Measurements from ENCODE around the gene CALHM1.

The CALHM1 gene

DNA sequence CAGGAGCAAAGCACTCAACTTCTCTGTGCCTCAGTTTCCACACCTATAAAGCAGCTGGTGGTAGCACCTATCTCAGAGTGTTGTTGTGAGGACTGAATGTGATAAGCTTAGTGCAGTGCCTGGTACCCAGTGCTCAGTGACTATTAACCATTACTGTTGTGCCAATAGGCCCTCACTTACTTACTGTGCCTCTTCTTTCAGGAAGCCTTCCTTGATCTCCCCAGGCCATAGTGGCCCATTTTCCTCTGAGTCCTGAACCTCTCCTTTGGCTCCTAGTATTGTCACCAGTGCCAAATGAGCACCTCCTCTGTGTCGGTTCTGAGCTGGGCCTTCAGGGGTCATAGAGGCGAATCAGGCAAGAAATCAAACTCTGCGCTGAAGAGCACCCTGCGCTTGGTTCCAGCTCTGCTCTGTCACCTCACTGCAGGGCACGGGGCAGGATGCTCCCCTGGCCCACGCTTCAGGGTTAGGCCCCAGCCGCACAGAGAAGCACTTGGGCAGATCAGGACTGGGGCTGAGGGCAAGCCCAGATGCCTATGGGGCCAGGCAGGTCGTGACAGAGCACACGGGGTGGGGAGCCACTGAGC is 2.5 kb downstream of the CALHM1 start:
- no peak for DNase-seq (ENCODE audit: extremely low read depth in 1 of 2, low read depth in 1 of 2)

DNA sequence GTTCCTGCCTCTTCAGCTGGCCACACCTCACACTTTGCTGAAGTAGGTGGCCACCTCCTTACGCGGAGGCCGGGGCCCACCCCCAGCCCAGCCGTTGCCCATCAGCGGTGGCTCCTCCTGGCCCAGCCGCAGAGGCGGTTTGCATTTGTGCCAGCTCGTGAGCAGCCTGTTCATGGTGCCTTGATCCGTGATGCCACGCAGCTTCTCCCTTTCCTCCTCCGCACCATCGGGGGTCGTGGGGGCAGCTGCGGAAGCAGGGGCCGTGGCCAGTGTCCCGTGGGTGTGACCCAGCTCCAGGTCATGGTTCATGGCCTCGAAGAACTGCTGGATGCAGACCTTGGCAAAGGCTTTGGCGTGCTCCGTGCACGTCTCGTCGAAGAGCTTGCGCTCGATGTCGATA is 3.5 kb downstream of the CALHM1 start:
- DNase-seq (ENCODE audit: extremely low read depth in 1 of 2, low read depth in 1 of 2) = no peak

DNA sequence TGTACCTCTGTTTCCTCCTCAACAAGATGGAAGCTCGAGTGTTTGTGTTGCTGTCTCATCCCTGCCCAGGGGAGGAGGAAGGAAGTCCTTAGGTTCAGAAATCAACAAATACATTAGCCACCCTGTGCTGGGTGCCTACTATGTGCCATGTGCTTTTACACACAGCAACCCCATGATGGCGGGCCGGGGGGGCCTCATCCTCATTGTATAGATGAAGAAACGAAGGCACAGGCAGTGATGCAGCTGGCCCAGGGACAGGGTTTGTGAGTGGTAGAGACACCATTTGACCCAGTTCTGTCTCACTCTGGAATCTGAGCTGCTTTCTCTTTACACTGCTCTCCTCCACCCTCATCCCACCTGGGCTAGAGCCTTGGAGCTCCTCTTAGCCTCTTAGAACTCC is 4.7 kb downstream of the CALHM1 start:
- DNase-seq (ENCODE audit: extremely low read depth in 1 of 2, low read depth in 1 of 2) = no peak

- no peak for DNase-seq (ENCODE audit: extremely low read depth in 1 of 2, low read depth in 1 of 2)
Observed at GRCh38 chr10:103452506-103453230, 6.0 kb downstream of the CALHM1 start.

DNA sequence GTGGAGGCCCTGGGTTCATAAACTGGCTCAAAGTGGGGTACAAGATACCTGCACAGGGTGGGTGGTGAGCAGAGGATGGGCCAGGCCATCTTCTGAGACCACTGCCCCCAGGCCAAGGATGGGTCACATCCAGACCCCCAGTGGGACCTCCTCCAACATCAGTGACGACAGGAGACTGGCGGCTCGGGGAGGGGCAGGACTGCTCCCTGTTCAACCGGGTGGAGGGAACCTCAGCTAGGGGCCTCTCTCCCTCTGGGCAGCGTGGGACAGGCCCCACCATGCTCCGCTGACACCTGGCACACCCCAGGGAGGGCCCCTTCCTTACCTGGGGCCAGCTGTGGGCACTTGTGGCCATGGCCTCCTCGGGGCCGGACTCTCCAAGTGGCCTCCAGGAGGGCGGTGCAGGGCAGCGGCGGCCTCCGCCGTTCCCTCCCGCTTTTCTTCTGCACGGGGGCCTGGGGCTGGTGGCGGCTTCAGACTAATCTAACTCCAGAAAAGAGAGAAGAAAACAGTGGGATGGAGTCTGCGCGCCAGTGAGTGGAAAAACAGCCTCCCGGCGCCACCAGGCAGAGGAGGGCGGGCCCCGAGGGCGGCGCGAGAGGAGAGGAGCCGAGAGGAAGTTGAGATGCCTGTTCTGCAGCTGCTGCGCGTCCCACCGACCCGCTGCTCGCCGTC is 6.7 kb downstream of the CALHM1 start, which contains the start of gene CALHM2:
CALHM2 (minus strand) TSS at position 540 of the 675 bp plus-strand sequence. CDS start 2,429 bp downstream, outside the sequence.
- peak in 1 of 2 donors; percentile 45 for DNase-seq (ENCODE audit: extremely low read depth in 1 of 2, low read depth in 1 of 2)

DNA sequence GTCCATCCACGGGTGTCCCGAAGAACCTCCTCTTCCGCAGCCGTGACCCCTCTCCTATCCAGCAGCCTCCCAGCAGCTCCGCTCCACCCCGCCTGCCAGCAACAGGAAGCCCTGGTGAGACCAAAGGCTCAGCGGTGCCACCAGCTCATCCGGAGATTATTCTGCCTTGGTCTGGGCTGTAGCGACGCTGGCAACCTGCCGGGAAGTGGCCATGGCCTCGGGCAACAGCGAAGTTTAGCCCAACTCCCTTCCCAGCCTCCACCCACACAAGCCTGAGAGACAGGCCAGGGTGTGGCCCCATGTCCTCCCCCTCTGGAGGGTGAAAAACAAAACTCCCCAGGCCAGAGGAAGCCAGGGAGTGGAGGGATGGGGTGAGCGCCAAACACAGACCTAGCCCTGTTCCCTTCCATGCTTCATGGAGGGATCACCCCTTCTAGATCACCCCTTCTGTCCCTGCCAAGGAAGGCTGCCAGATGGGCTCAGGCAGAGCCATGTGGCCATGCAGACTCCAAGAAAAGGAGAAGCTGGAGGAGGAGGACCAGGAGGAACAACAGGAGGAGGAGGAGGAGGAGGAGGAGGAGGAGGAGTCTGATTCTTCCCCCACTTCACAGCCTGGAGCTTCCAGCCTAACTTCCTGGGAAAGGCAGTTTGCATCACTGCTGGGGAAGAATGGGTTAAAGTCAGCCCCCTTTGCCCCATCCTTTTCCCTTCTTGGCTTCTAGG is 7.4 kb downstream of the CALHM1 start:
- DNase-seq (ENCODE audit: extremely low read depth in 1 of 2, low read depth in 1 of 2) = no peak

DNA sequence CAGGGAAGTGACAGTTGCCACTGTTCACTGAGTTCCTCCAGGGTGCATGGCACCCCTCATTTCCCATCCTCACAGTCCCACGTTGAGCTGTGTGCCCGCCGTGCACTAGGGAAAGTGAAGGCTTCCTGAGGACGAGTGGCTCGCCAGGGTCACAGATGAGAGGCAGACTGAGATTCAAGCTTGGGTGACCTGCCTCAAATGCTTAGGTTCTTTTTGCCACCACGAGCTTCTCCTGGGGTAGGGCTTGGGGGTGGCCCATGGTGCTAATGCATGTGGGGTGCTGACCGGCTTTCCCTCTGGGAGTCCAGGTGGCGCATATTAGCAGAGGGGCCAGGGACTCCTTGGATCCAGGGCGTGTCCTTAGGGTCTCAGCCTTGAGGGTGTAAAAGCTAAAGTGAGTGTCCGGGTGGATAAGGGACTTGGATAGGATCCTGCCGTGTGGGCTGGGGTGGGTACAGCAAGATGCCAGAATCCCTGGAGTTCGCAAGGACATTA is 8.5 kb downstream of the CALHM1 start:
- DNase-seq (ENCODE audit: extremely low read depth in 1 of 2, low read depth in 1 of 2) = no peak

- DNase-seq (ENCODE audit: extremely low read depth in 1 of 2, low read depth in 1 of 2) = no peak
Observed at GRCh38 chr10:103449208-103450144, 9.2 kb downstream of the CALHM1 start.

GRCh38 chr10:103448746-103449145 is 10.0 kb downstream of the CALHM1 start:
- no peak for DNase-seq (ENCODE audit: extremely low read depth in 1 of 2, low read depth in 1 of 2)

DNA sequence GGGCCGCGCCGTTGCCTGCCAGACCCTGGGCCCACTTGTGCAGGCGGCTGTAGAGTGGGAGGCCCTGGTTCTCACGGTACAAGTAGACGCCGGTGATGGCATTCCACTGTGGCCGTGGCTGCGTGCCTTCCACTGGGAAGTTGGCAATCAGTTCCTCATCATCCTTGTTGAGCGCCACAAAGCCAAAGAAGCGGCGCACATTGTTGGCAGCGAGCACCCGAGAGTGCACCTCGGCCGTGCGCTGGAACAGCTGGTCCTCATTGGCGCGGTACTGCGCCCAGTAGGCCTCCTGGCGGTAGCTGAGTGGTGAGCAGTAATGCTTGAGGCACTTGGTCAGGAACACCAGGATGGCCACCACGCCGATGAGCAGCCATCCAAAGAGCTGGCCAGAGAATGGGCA is 11.5 kb downstream of the CALHM1 start:
- no peak for DNase-seq (ENCODE audit: extremely low read depth in 1 of 2, low read depth in 1 of 2)

DNA sequence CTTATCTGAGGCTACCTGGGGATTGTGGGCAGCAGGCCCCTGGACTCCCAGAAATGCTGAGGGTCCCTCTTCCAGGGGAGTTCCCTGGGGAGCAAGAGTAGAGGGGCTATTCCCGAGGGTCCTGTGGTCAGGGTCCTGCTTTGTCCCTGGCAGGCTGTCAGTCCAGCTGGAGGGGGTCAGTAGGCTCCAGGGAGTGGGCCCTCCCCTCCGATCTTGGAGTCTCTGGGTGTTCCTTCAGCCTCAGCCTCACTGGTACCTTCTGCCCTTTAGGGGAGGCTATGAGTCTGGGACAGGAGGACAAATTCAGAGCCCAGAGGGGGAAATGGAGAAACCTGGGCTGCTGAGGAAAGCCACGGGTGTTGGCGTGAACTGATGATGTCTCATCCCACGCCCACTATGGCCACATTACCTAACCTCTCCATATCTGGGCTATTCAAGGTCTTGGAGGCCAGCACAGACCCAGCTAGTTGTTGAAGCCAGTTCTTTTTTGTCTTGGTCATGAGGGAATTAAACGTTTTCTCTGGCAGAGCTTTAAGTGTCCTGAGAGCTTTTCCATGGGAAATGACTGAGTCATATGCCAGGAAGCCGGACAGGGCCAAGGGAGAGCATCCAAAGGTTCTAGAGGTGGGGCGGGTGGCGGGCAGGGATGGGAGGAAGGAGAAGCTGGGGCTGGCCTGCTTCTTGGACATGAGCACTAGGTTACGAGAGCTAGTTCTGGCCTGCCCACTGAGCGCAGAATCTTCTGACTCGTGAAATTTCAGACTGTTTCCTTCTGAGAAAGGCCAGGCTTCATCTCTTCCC is 12.7 kb downstream of the CALHM1 start:
- no peak for DNase-seq (ENCODE audit: extremely low read depth in 1 of 2, low read depth in 1 of 2)

GRCh38 chr10:103445366-103445765 is 13.3 kb downstream of the CALHM1 start:
- DNase-seq (ENCODE audit: extremely low read depth in 1 of 2, low read depth in 1 of 2) = no peak

DNA sequence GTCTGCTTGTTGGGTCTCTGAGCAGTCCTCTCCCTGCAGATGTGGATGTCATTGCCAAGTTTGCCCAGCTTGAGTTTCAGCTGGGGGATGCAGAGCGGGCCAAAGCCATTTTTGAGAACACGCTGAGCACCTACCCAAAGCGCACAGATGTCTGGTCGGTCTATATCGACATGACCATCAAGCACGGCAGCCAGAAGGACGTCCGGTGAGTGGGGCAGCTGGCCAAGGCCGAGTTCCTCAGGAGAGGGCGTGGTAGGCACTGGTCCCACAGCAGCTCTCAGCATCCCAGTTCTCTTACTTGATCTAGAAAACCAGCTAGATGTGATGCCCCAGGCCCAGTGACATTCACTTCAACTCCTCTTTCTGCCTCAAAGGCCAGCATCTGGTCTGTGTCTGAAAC is 14.2 kb downstream of the CALHM1 start:
- no peak for DNase-seq (ENCODE audit: extremely low read depth in 1 of 2, low read depth in 1 of 2)

DNA sequence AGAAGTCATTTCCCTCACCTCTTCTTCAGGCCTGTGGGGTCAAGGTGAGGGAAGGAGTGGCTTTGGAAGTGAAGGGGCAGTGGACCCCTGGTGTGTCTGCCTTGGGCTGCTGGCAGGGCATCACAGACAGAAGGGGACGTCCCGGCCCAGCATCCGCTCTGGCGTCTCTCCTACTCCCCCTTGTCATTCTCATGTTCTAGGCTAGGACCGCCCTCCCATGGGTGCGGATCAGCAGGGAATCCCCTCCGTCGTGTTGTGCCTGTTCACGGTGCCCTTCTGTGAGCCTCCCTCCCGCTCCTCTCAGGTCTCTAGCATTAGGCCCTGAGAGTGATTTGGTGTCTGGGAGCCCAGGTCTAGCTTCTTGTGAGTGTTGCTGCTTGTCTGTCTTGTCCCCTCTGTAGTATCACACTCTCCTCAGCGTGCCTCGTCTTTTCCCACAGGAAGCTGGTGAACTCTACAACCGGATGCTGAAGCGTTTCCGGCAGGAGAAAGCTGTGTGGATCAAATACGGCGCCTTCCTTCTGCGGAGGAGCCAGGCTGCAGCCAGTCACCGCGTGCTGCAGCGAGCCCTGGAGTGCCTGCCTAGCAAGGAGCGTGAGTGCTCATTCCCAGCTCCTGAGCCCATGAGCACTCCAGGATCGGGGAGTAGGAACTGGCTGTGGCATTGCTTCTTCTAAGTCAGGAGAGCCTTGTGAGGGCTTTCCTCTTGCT is 15.1 kb downstream of the CALHM1 start:
- DNase-seq (ENCODE audit: extremely low read depth in 1 of 2, low read depth in 1 of 2) = no peak

GRCh38 chr10:103442031-103442461 is 16.7 kb downstream of the CALHM1 start:
- DNase-seq (ENCODE audit: extremely low read depth in 1 of 2, low read depth in 1 of 2) = no peak

DNA sequence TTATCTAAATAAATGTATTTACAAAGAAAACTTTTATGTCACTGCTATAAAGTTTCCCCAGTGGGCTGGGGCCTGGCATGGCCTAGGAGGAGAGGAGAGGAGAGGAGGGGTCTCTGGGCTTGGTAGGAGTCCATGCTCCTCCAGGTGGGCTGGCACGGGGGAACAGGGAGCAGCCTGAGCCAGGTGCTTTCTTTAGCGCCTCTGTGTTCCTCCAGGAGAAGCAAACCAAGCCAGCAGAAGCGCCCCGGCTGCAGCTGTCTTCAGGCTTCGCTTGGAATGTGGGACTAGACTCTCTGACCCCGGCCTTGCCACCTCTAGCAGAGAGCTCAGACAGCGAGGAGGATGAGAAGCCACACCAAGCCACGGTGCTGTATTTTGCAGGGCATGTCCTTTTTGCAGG is 17.1 kb downstream of the CALHM1 start:
- DNase-seq (ENCODE audit: extremely low read depth in 1 of 2, low read depth in 1 of 2) = no peak

DNA sequence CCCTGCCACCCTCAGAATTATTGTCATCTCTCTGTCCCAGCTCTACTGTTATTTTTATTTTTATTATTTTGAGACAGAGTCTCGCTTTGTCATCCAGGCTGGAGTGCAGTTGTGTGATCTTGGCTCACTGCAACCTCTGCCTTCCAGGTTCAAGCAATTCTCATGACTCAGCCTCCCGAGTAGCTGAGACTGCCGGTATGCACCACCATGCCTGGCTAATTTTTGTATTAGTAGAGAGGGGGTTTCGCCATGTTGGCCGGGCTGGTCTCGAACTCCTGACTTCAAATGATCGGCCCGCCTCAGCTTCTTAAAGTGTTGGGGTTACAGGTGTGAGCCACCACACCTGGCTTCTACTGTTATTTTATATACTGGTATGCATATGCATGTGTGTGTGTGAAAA is 17.5 kb downstream of the CALHM1 start:
- no peak for DNase-seq (ENCODE audit: extremely low read depth in 1 of 2, low read depth in 1 of 2)

- DNase-seq (ENCODE audit: extremely low read depth in 1 of 2, low read depth in 1 of 2) = no peak
Observed at GRCh38 chr10:103440416-103440815, 18.3 kb downstream of the CALHM1 start.

GRCh38 chr10:103439776-103440175 is 18.9 kb downstream of the CALHM1 start:
- no peak for DNase-seq (ENCODE audit: extremely low read depth in 1 of 2, low read depth in 1 of 2)
